Measurements from ENCODE around the gene PRKCZ. TPM values are rescaled to one million over a fixed set of nuclear protein-coding genes. Genes with fewer than 3 reads are reported as not detected.

Gene PRKCZ
- polyA plus RNA-seq, 3 donors: 0.74 to 1.9 (median 1.4) TPM

- Mint-ChIP-seq H3K4me1 (peaks cover 6% of the 10 kb centered on the region), H3K27me3 (ENCODE audit: low read depth in 3 of 3) (peaks cover 6 to 16% (median 11%) of the 10 kb centered on the region in 3 donors), H3K9me3 (no peaks in the 10 kb centered on the region), H3K27ac (peak overlapping the region in 1 of 7 donors; percentile 40), H3K36me3 (no peaks in the 10 kb centered on the region), H3K4me3 (no peak overlapping the region)
- no peaks in the 10 kb centered on the region for H3K79me2 ChIP-seq (ENCODE audit: insufficient read depth, low read length)
- peaks cover 0 to 3% of the 10 kb centered on the region in 2 donors for H3K4me1 ChIP-seq (ENCODE audit: control insufficient read depth in 1 of 2, insufficient read depth in 2 of 2, low read length in 2 of 2)
- H3K9me3 ChIP-seq (replicated peaks in 1 of 2; ENCODE audit: control insufficient read depth in 1 of 2, insufficient read depth in 1 of 2, low read length in 2 of 2): no peaks in the 10 kb centered on the region
- no peak overlapping the region for H2AFZ ChIP-seq (ENCODE audit: insufficient read depth, low read depth, low read length, poor library complexity, severe bottlenecking)
- H3K9ac ChIP-seq (ENCODE audit: insufficient read depth, low read length, poor library complexity, severe bottlenecking): no peak overlapping the region
- 93% methylated on average over 43 of the region's 46 CpGs for WGBS (ENCODE audit: insufficient coverage)
- no peaks in the 10 kb centered on the region for H4K20me1 ChIP-seq (ENCODE audit: insufficient read depth, low read length)
- intact Hi-C loops (cut with micrococcal nuclease): no loop called here
- no peak for TF ChIP-seq CTCF (IDR thresholded peaks at IDR 0.05)
- H3K36me3 ChIP-seq (replicated peaks in 1 of 2; ENCODE audit: control insufficient read depth in 1 of 2, insufficient read depth in 2 of 2, low read length in 2 of 2): no peaks in the 10 kb centered on the region
- peaks cover 0 to 2% of the 10 kb centered on the region in 2 donors for H3K27me3 ChIP-seq (ENCODE audit: control insufficient read depth in 2 of 2, insufficient read depth in 2 of 2, low read length in 2 of 2)
- no peak overlapping the region for H3K4me3 ChIP-seq (replicated peaks in 1 of 3; ENCODE audit: low read depth in 2 of 3, low read length in 3 of 3)
- DNase-seq: no peak
- H3K4me2 ChIP-seq (replicated peaks; ENCODE audit: extremely low read depth, low read length, poor library complexity, severe bottlenecking): no peak overlapping the region
- no peak overlapping the region for H3K27ac ChIP-seq (ENCODE audit: low read depth in 1 of 2, low read length in 2 of 2)
Observed at GRCh38 chr1:2027961-2028583, 22.1 kb upstream of the PRKCZ start.

GRCh38 chr1:2028870-2029560 is 21.2 kb upstream of the PRKCZ start:
- Mint-ChIP-seq H3K27me3 (ENCODE audit: low read depth in 3 of 3) (peaks cover 7 to 16% (median 12%) of the 10 kb centered on the region in 3 donors), H3K9me3 (no peaks in the 10 kb centered on the region), H3K27ac (no peak overlapping the region), H3K36me3 (no peaks in the 10 kb centered on the region), H3K4me3 (no peak overlapping the region), H3K4me1 (peaks cover 6% of the 10 kb centered on the region)
- Histone ChIP-seq H2AFZ (ENCODE audit: insufficient read depth, low read depth, low read length, poor library complexity, severe bottlenecking) (no peak overlapping the region), H3K9ac (ENCODE audit: insufficient read depth, low read length, poor library complexity, severe bottlenecking) (no peak overlapping the region), H3K4me2 (replicated peaks; ENCODE audit: extremely low read depth, low read length, poor library complexity, severe bottlenecking) (no peak overlapping the region), H3K79me2 (ENCODE audit: insufficient read depth, low read length) (no peaks in the 10 kb centered on the region), H3K27me3 (ENCODE audit: control insufficient read depth in 2 of 2, insufficient read depth in 2 of 2, low read length in 2 of 2) (peaks cover 0 to 2% of the 10 kb centered on the region in 2 donors), H3K9me3 (replicated peaks in 1 of 2; ENCODE audit: control insufficient read depth in 1 of 2, insufficient read depth in 1 of 2, low read length in 2 of 2) (no peaks in the 10 kb centered on the region), H3K36me3 (replicated peaks in 1 of 2; ENCODE audit: control insufficient read depth in 1 of 2, insufficient read depth in 2 of 2, low read length in 2 of 2) (no peaks in the 10 kb centered on the region), H4K20me1 (ENCODE audit: insufficient read depth, low read length) (no peaks in the 10 kb centered on the region), H3K27ac (ENCODE audit: low read depth in 1 of 2, low read length in 2 of 2) (no peak overlapping the region), H3K4me1 (ENCODE audit: control insufficient read depth in 1 of 2, insufficient read depth in 2 of 2, low read length in 2 of 2) (peaks cover 0 to 3% of the 10 kb centered on the region in 2 donors), H3K4me3 (replicated peaks in 1 of 3; ENCODE audit: low read depth in 2 of 3, low read length in 3 of 3) (no peak overlapping the region)
- DNase-seq: no peak
- intact Hi-C loops (cut with micrococcal nuclease): no loop called here
- TF ChIP-seq CTCF (IDR thresholded peaks at IDR 0.05): no peak
- WGBS (ENCODE audit: insufficient coverage): 92% methylated on average over 22 of the region's 26 CpGs
